T1000 (cell line): Measurements from ENCODE around the gene STIM1.
"Not testable (repeated sequence)": the region's sequence is repeated elsewhere in the genome, so short reads cannot be mapped to it uniquely, and the experiment has no call there.

Experiments used
- DNase-seq: peaks from one replicate; lab custom pipeline; 2025; ENCODE audit warnings: mixed read lengths; lab: John Stamatoyannopoulos, UW

Gene STIM1

GRCh38 chr11:3855808-3856491 lies 486 bp downstream of the STIM1 start:
- DNase-seq, result no peak

GRCh38 chr11:3856856-3857553 lies 1.5 kb downstream of the STIM1 start:
- DNase-seq, result no peak

- DNase-seq, result no peak
Observed at GRCh38 chr11:3857628-3858027, 2.2 kb downstream of the STIM1 start.

DNA sequence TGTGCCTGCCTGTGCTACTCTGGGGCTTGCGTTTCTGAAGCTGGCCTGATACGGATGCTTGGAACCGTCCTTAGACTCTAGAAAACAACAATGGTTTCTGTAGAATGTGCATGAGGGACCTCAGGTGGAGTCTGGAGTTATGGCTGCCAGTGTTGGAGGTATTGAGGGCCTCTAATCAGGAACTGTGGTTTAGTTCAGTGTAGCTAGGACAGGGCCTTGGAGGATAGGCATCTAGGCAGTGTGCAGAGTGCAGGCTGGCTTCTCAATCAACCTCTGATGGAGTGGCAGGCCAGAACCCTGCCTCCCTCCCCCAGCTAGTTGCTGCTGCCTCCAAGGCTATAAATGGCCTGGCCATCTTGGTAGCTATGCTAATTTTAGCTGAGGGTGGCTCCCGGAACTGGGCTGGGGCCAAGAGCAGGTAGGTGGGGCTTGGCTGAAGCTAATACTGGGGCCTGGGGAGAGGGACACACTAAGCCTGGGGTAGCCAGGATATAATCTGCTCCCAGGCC lies 4.0 kb downstream of the STIM1 start:
- no peak for DNase-seq

DNA sequence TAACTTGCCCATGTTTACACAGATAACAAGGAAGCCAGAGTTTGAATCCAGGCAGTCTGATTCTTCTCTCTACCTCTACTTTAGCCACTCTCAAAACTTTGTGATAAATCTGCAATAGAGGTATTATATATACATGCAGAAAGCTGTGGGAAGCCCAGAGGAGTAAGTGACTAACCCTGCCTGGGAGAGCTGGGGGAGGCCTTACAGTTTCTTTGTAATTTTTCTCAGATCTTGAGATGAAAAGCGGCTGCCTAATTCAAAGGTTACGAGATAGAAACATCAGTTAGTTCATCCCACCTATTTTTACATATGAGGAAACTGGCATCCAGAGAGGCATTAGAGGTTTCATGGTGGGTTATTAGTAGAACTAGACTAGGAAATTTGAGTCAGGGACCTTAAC lies 4.9 kb downstream of the STIM1 start:
- no peak for DNase-seq

DNA sequence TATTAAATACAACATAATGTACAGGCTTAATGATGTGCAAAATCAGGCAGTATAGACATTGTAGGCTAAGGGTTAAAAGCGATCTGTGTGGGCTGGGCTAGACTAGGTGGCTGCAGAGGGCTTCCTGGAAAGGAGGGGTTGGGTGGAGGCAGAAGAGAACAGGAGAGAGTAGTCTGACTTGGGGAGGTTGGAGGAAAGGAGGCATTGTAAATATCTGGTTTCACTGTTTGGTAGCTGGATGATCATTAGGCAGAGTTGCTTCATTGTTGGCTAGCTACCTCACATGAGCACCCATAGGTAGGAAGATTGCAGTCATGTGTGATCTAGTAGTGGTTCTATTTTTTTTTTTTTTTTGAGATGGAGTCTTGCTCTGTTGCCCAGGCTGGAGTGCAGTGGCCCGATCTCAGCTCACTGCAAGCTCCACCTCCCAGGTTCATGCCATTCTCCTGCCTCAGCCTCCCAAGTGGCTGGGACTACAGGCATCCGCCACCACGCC lies 5.5 kb downstream of the STIM1 start:
- DNase-seq, result not testable (repeated sequence)

DNA sequence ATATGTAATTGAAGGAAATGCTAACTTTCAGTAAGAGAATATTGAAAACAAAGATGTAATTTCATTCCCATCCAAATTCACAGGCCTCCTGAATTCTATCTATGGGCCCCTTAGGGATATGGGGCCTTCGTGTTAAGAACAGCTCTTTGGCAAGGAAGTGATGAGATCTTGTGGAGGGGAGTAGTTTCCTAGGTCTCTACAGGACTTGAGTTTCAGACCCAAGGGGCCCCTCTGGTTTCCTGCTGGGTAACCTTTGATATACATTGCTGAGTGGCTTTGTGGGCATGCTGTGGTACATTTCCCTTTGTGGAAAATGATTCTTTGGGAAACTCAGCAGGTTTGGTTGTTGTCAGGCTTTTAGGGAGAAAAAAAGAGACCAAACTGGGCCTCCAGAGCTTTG lies 6.2 kb downstream of the STIM1 start:
- DNase-seq, result no peak

GRCh38 chr11:3865388-3866193 lies 10.1 kb downstream of the STIM1 start:
- no peak for DNase-seq

DNA sequence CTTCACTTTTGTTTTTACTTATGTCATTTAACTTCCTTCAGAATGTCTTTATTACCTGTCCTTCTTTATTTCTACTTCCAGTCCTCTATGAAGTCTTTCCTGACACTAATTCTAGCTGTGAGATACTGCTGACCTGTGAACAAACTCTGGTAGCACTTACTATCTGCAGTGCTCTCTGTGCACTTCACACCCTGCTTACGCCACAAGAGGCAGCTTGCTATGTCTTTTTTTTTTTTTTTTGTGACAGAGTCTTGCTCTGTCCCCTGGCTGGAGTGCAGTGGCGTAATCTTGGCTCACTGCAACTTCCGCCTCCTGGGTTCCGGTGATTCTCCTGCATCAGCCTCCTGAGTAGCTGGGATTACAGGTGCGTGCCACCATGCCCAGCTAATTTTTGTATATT lies 10.7 kb downstream of the STIM1 start:
- no peak for DNase-seq

DNA sequence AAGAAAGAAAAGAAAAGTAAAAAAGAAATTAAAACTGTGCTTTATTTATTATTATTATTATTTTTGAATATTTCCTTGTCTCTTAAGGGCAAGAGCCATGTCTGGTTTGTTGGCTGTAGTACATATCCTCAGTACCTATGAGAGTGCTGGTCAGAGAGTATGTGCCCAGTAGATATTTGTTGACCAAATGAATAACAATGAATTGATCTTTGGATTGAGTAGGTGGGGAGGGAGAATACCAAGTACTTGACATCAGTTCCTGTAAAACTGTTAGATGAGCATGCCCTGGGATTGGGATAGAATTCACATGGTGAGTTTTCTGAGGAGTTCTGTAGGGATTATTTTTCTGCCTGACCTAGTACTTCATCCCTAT lies 11.4 kb downstream of the STIM1 start:
- DNase-seq, result no peak

- no peak for DNase-seq
Observed at GRCh38 chr11:3867209-3868091, 12.0 kb downstream of the STIM1 start.

DNA sequence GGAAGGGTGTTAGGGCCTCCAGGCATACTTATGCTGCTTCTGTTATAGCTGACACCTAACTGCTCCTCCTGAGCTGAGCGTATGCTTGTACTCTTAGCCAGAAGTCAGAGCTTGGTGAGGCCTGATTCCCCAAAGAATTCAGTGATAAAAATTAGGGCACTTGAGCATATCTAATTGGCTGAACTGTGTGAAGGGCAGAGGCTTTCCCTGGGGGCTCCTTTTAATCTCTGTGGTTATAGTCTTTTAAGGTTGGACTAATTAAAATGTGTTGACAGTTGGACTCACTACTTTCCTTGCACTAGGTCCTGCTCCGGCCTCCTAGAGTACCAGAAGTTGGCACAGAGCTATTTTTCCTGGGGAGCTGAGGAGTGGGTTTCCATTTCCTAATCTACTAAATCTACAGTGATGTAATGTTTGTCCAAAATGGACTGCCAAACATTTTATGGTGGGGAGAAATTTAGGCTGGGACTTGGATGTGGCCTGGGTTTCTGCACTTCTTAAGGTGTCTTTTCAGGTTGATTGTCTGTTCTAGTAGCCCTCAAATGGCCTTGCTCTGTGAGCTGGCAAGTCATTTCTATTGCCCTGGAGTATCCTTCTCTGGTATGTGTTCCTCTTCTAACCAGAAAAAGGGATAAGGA lies 18.4 kb downstream of the STIM1 start:
- no peak for DNase-seq

GRCh38 chr11:3876613-3877012 lies 21.1 kb downstream of the STIM1 start:
- no peak for DNase-seq

GRCh38 chr11:3877364-3878257 lies 22.1 kb downstream of the STIM1 start:
- no peak for DNase-seq

DNA sequence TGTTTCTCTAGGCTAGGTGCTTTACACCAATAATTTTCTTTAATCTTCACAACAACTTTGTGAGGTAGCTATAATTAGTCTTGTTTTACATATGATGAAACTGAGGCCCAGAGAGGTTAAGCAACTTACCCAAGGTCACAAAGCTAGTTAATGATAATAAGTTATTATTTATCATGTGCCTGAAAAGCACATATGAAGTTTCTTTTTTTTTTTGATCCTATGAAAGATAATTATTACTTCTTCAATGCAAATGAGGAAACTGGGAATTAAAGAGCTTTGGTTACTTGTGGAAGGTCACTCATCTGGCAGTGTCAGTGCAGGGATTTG lies 22.8 kb downstream of the STIM1 start:
- DNase-seq, result no peak

- no peak for DNase-seq
Observed at GRCh38 chr11:3879216-3879966, 23.9 kb downstream of the STIM1 start.

DNA sequence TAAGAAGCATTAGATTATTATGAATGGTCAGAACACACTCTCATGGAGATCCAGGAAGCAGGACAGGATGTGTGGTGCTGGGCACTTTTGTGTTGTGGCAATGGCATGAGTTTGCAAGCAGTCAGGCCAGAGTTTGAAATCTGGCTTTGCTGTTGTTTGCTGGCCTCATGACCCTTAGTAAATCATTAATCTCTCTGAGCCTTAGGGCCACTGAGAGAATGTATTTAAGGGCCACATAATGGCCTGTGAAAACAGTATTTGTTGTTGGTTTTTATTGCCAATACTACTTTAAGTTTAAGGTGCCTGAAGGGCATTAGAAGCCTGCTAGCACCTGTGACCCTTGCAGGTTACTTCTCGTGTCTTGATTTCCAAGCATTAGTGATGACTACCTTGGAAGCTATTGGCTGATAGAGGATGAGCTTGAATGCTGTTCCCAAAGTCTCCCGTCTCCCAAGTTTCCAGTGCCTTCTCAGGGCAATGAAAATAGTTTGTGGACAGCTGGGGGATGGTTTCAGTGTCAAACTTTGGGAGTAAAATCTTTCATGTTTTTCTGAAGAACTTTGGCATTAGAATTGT lies 24.6 kb downstream of the STIM1 start:
- DNase-seq, result no peak

- no peak for DNase-seq
Observed at GRCh38 chr11:3880724-3881123, 25.3 kb downstream of the STIM1 start.

GRCh38 chr11:3882655-3883054 lies 27.2 kb downstream of the STIM1 start:
- DNase-seq, result no peak
